Right cardiac atrium (tissue), 5 donors: ENCODE data around the gene SH3RF2. TPM values are rescaled to one million over a fixed set of nuclear protein-coding genes. Genes with fewer than 3 reads are reported as not detected.
A peak's percentile ranks its signal among the peaks of the same experiment; 100 is the strongest.
"Not testable (repeated sequence)": the region's sequence is repeated elsewhere in the genome, so short reads cannot be mapped to it uniquely, and the experiment has no call there.

ENCODE experiments used
- ATAC-seq, 2 donors: fragments of 200-7000 bp; cut with Tn5 transposase; one replicate each; pipeline versions ENCODE4 v1.8.0 to v1.9.1; 2020; ENCODE audit warnings: moderate library complexity in 2 of 2, mild to moderate bottlenecking in 1 of 2
- DNase-seq, 3 donors: peaks; one replicate each; pipeline ENCODE4 v3.0.0-alpha.2; 2020
- H3K27ac ChIP-seq: one replicate; pipeline ENCODE4 v1.5.1; 2013; ENCODE audit warnings: mild to moderate bottlenecking, low read length, control low read depth, moderate library complexity
- H3K27me3 ChIP-seq: one replicate; pipeline ENCODE4 v1.6.1; 2013; ENCODE audit not compliant: control insufficient read depth, insufficient read depth
- H3K4me1 ChIP-seq: one replicate; pipeline ENCODE4 v1.6.1; 2013; ENCODE audit warnings: low read length; ENCODE audit not compliant: control insufficient read depth, insufficient read depth
- H3K4me3 ChIP-seq: one replicate; pipeline ENCODE4 v1.5.1; 2013; ENCODE audit warnings: low read length, control low read depth
- H3K9me3 ChIP-seq: one replicate; pipeline ENCODE4 v1.6.1; 2013; ENCODE audit warnings: low read length; ENCODE audit not compliant: control insufficient read depth
- WGBS: extraction: QIAGEN DNeasy Blood & Tissue Kit; methylation state at CpG from one replicate; pipeline ENCODE4 v1.1.7; 2013; 5-methylcytosine and 5-hydroxymethylcytosine counted together
- intact Hi-C, 4 donors: fragments of 100-400 bp; cut with DNase I; formaldehyde crosslinking; loops; one replicate each; pipeline versions ENCODE4 v1.11.0 to v1.14.0; 2022 to 2023
- polyA plus RNA-seq: library from polyadenylated mRNA; stranded (reverse); fragments of 200-250 nt; gene quantifications from one replicate; pipeline ENCODE4 v1.2.3, GENCODE V29; 2013
- total RNA-seq, 4 donors: library from RNA; stranded (reverse); fragmentation: NEBNext Ultra II Directional; extraction: Animal tissue kit (Norgen Biotek cat#: 25700); gene quantifications; one replicate each; pipeline ENCODE4 v1.2.1, GENCODE V29; 2021
- donor health status: healthy with polysubstance abuse.
- donor health status: DM: no; HTN: yes; CAD: no.
- donor health status: DM: no; HTN: no; CAD: no.
- donor health status: DM: no; HTN: yes; CAD: no; lungs with severe emphysema.
- donor health status: DM: yes; HTN: yes; CAD: no.

SH3RF2 gene
- total and polyA plus RNA-seq, 5 donors = 84.0 to 354 (median 151) TPM

DNA sequence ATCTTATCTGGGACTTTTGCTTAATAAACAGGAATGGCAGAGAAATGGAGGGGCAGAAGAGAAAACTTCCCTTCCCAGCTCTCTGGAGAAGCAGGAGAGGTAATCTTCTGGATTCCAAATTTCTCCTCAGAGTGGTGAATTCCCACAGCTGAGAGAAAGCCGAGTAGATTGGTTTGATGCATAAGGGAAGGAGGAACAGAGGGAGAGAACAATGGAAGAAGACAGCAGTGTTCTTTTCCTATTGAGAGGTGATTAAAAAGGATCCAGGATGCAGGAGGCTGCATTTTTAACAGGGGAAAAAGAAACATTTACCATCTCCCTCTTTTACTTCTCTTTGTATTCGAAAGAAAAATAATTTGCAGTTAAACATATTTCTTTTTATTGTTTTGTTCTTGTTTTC, 13.1 kb downstream of the SH3RF2 start:
- H3K27me3 ChIP-seq = no peaks in the 10 kb centered on the region
- H3K27ac ChIP-seq = no peak overlapping the region
- ATAC-seq (no peak), DNase-seq (no peak)
- intact Hi-C loops = no loop called here
- WGBS = 62% methylated on average over 2 of the region's 2 CpGs
- H3K4me3 ChIP-seq = no peak overlapping the region
- peaks cover 5% of the 10 kb centered on the region for H3K4me1 ChIP-seq
- no peaks in the 10 kb centered on the region for H3K9me3 ChIP-seq

DNA sequence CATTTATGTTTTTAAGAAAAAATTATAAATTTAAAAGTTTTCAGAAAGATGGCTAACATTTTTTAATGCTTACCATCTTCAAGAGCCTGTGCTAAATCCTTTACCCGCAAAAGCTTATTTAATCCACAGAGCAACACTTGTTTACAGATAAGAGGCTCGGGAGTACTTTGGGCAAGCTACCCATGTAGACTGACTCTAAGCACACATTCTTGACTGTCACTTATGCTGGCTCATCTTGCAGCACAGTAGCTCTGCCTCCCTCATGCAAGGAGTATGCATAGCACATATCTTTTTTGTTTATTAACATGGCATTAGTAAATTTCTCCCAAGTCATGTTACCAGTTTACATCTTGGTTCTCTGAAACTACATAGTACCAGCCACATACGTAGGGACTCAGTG, 14.7 kb downstream of the SH3RF2 start:
- Histone ChIP-seq H3K27me3 (no peaks in the 10 kb centered on the region), H3K9me3 (no peaks in the 10 kb centered on the region), H3K4me1 (no peaks in the 10 kb centered on the region), H3K27ac (peak overlapping the region; percentile 33), H3K4me3 (no peak overlapping the region)
- WGBS = 45% methylated on average over 3 of the region's 3 CpGs
- DNase-seq (no peak), ATAC-seq (peak; percentile 60 to 78)
- intact Hi-C loops = no loop called here

DNA sequence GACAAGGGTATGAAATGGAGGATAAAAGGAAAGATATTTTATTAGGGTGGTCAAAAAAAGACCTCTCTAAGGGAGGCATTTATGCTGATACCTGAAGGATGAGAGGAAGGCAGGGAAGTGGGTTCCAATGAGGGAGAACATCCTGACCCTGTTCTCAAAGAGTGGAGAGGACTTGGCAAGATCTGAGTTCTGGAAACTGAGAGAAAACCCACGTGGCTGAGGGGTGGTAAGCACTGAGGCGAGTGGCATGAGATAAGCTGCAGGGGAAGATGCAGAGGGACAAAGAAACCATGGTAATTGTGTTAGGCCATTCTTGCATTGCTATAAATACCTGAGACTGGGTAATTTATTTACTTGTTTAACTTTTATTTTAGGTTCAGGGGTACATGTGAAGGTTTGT, 16.8 kb downstream of the SH3RF2 start:
- no peak overlapping the region for H3K4me3 ChIP-seq
- WGBS = 43% methylated on average over 2 of the region's 2 CpGs
- no peak overlapping the region for H3K27ac ChIP-seq
- DNase-seq (no peak), ATAC-seq (peak in 1 of 2 donors; percentile 33)
- intact Hi-C loops = no loop called here
- no peaks in the 10 kb centered on the region for H3K9me3 ChIP-seq
- no peaks in the 10 kb centered on the region for H3K27me3 ChIP-seq
- no peaks in the 10 kb centered on the region for H3K4me1 ChIP-seq

DNA sequence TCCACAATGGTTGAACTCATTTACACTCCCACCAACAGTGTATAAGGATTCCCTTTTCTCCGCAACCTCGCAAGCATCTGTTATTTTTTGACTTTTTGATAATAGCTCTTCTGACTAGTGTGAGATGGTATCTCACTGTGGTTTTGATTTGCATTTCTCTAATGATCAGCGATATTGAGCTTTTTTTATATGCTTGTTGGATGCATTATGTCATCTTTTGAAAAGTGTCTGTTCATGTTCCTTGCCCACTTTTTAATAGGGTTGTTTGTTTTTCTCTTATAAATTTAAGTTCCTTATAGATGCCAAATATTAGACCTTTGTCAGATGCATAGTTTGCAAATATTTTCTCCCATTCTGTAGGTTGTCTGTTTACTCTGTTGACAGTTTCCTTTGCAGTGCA, 17.8 kb downstream of the SH3RF2 start:
- intact Hi-C loops, H3K9me3 ChIP-seq, DNase-seq, H3K27me3 ChIP-seq, ATAC-seq, H3K4me1 ChIP-seq, H3K4me3 ChIP-seq, H3K27ac ChIP-seq: not testable (repeated sequence)
- 96% methylated on average over 3 of the region's 3 CpGs for WGBS

DNA sequence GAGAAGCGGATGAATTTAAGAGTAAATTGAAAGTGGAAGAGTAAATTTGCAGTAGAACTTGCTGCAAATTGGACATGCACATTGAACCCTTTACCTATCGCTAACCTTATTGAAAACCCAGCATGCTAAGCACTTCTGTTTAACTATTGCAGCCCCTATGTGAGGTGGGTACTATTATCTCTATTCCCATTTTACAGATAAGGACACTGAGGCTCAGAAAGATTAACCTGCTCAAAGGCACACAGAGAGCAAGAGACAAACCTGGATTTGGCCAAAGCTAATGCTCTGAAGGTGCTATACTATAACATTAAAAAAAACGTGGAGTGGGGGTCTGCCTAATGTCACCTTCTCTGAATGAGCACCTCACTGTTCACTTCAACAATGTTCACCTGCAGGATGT, 21.0 kb downstream of the SH3RF2 start:
- Histone ChIP-seq H3K4me1 (no peaks in the 10 kb centered on the region), H3K27ac (no peak overlapping the region), H3K9me3 (no peaks in the 10 kb centered on the region), H3K4me3 (no peak overlapping the region), H3K27me3 (no peaks in the 10 kb centered on the region)
- intact Hi-C loops = no loop called here
- ATAC-seq = no peak
- 87% methylated on average over 3 of the region's 3 CpGs for WGBS
- no peak for DNase-seq

DNA sequence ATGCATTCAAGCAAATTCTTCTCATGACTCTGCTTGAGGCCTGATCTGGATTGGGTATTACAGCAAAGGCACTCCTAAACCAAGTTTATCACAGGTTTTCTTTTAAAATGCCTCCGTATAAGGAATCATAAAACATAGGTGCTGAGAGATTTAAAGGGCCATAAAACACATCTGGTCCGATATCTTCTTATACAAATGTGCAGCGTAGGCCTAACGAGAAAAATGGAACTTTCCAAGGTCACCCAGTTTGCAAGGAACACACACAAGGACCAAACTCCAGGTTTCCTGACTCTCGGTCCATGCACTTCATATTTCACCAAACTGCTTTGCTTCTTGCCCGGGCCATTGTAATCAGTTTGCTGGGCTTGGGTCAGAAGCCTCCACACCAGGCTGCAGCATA, 22.1 kb downstream of the SH3RF2 start:
- ATAC-seq = no peak
- DNase-seq = no peak
- Histone ChIP-seq H3K4me3 (no peak overlapping the region), H3K4me1 (no peaks in the 10 kb centered on the region), H3K27me3 (no peaks in the 10 kb centered on the region), H3K27ac (no peak overlapping the region), H3K9me3 (no peaks in the 10 kb centered on the region)
- intact Hi-C loops = no loop called here
- 88% methylated on average over 6 of the region's 6 CpGs for WGBS

DNA sequence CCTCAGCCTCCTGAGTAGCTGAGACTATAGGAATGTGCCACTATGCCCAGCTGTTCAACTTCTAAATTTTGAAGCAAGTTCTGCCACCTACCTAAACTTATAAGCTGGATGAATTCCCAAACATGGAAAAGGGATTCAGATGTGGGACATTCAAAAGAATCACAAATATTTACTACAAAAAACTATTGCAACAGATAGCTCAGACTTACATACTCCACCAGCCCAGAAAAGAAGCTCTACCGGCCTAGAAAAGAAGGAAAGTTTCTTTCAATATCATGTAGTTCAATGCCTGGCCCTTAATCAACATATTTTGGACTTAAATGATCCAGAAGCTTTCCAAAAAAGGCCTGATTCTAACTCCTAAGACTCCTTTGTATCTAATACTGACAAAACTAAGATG, 23.8 kb downstream of the SH3RF2 start:
- no peak for ATAC-seq
- no peaks in the 10 kb centered on the region for H3K9me3 ChIP-seq
- intact Hi-C loops = no loop called here
- DNase-seq = no peak
- no peak overlapping the region for H3K27ac ChIP-seq
- no peaks in the 10 kb centered on the region for H3K4me1 ChIP-seq
- no peaks in the 10 kb centered on the region for H3K27me3 ChIP-seq
- 55% methylated on average over 1 of the region's 1 CpG for WGBS
- no peak overlapping the region for H3K4me3 ChIP-seq

DNA sequence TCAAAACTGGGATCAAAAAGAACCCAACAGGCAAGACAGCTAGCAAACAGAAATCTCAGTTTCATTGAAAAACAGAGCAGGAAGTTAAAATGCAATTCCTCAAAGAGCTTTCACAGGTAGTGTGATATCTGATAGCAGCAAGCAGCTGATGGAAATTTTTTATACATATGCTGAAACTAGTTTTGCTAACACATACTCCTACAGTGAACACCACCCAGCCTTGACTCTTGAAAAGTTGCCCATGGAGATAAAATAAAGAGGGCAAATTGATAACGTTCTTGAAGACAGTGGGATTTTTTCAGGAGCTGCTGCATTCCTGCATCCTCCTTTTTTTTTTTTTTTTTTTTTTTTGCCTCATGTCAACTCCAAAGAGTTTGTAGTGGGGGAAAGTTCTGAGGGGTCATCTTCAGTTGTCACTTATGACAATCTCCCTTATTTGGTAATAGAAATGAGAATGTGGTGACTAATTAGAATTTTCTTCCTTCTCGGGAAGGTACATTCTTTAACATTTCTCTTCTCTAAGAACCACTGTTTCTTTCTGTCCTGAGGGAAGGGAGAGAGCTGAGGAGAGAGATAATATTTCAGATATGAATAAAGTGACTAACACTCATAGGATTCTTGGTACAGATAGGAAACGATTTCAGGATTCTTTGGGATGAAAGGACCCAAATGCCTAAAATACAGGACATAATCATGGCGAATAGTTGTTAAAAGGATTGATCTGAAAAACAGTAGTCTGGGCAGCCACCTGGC, 24.6 kb downstream of the SH3RF2 start:
- DNase-seq (no peak), ATAC-seq (no peak)
- intact Hi-C loops = no loop called here
- no peak overlapping the region for H3K4me3 ChIP-seq
- H3K9me3 ChIP-seq = no peaks in the 10 kb centered on the region
- no peak overlapping the region for H3K27ac ChIP-seq
- no peaks in the 10 kb centered on the region for H3K27me3 ChIP-seq
- 50% methylated on average over 4 of the region's 4 CpGs for WGBS
- no peaks in the 10 kb centered on the region for H3K4me1 ChIP-seq

DNA sequence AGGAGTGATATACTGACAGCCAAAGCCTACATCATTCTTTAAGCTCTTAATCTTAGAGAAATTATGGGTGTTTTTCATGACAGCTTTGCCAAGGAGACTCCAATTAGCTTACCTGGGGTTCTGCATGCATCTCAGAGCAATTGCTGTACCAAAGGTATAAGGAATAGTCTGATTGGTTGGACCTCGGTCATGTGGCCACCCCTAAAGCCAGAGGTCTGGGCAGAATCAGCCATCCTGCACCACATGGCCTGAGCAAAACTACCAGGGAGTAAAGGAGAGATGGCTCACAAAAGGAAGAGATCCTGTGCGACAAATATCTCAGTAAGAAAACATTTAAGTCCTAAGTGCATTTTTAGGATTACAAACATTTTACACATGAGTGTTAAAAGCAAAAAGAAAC, 25.6 kb downstream of the SH3RF2 start:
- DNase-seq (no peak), ATAC-seq (no peak)
- Histone ChIP-seq H3K27ac (no peak overlapping the region), H3K27me3 (no peaks in the 10 kb centered on the region), H3K4me1 (no peaks in the 10 kb centered on the region), H3K9me3 (no peaks in the 10 kb centered on the region), H3K4me3 (no peak overlapping the region)
- 82% methylated on average over 2 of the region's 2 CpGs for WGBS
- intact Hi-C loops = no loop called here

DNA sequence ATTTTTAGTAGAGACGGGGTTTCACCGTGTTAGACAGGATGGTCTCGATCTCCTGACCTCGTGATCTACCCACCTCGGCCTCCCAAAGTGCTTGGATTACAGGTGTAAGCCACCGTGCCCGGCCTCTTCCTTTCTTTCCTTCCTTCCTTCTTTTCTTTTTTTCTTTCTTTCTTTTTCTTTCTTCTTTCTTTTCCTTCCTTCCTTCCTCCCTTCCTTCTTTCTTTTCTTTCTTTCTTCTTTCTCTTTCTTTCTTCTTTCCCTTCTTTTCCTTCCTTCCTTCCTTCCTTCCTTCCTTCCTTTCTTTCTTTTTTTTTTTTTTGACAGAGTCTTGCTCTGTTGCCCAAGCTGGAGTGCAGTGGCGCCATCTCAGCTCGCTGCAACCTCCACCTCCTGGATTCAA, 27.6 kb downstream of the SH3RF2 start:
- ATAC-seq, DNase-seq, H3K9me3 ChIP-seq, H3K27me3 ChIP-seq, intact Hi-C loops, H3K4me3 ChIP-seq, H3K4me1 ChIP-seq, H3K27ac ChIP-seq: not testable (repeated sequence)
- 94% methylated on average over 9 of the region's 9 CpGs for WGBS

DNA sequence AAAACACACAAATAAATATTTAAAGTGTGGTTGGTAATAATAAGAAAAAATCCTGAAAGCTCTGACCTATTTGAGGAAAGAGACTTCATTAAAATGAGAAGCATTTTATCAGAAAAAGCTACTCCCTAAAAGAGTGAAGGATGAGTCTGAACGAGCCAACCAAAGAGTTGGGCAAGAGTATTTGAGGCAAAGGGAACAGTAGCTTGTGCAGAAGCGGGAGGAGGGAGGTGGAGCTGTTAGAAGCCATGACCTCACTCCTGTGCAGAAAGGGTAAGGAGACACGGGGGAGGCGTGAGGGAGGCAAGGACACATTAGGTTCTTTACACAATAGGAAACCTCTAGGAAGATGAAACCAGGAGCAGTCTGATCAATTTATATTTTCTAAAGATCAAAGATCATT, 29.4 kb downstream of the SH3RF2 start:
- DNase-seq = no peak
- WGBS = 52% methylated on average over 4 of the region's 4 CpGs
- intact Hi-C loops = no loop called here
- Histone ChIP-seq H3K4me1 (no peaks in the 10 kb centered on the region), H3K27me3 (no peaks in the 10 kb centered on the region), H3K4me3 (no peak overlapping the region), H3K27ac (no peak overlapping the region), H3K9me3 (no peaks in the 10 kb centered on the region)
- ATAC-seq = peak in 1 of 2 donors; percentile 50

DNA sequence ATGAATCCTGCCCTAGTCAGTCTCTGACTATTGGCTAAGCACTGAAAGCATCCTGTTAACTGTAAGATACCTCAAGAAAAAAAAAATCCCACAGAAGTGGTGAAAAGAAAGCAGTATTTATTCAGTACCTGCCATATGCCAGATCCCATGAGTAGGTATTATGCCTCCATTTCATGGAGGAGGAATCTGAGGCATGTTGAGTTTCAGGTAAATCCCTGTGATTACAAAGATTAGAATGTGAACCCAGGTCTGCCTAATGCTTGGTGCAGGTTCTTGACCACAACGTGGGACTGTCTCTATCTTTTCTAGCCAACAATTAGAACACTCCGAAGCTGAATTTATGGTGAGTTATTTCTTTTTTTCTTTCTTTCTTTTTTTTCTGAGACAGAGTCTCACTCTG, 30.9 kb downstream of the SH3RF2 start:
- Histone ChIP-seq H3K27me3 (no peaks in the 10 kb centered on the region), H3K4me1 (no peaks in the 10 kb centered on the region), H3K27ac (no peak overlapping the region), H3K9me3 (no peaks in the 10 kb centered on the region), H3K4me3 (no peak overlapping the region)
- intact Hi-C loops = no loop called here
- WGBS = 89% methylated on average over 2 of the region's 2 CpGs
- ATAC-seq = no peak
- DNase-seq = no peak
